GM18951 (cell line): ENCODE results near the gene GRK4.

ENCODE experiments used
- POLR2A ChIP-seq: IDR thresholded peaks from 4 replicates; pipeline ENCODE4 v1.6.1; 2011; ENCODE audit warnings: mild to moderate bottlenecking; ENCODE audit not compliant: insufficient read length, insufficient read depth; ENCODE audit errors: extremely low read depth
- in situ Hi-C: fragments of 300-500 bp; cut with MboI; formaldehyde crosslinking; loops from one replicate; pipeline ENCODE4 v1.12.0; 2022; ENCODE audit warnings: low sequenced_read_pairs, mixed read lengths, inconsistent platforms; ENCODE audit not compliant: unreplicated experiment

Gene GRK4

GRCh38 chr4:2934077-2934812 is 29.1 kb upstream of the GRK4 start:
- in situ Hi-C loops, result loop anchor here (10.0 kb wide), 1 partner anchor 169 kb away; no protein-coding TSS in a partner anchor
- peak; percentile 34 for TF ChIP-seq POLR2A

GRCh38 chr4:2934813-2935761 is 28.3 kb upstream of the GRK4 start:
- TF ChIP-seq POLR2A, result peak; percentile 95
- in situ Hi-C loops, result loop anchor here (10.0 kb wide), 1 partner anchor 170 kb away; no protein-coding TSS in a partner anchor

- in situ Hi-C loops, result loop anchor here (10.0 kb wide), 1 partner anchor 171 kb away; no protein-coding TSS in a partner anchor
- peak; percentile 49 for TF ChIP-seq POLR2A
Observed at GRCh38 chr4:2935762-2936743, 27.3 kb upstream of the GRK4 start.

- no peak for TF ChIP-seq POLR2A
- in situ Hi-C loops, result loop anchor here (10.0 kb wide), 1 partner anchor 172 kb away; no protein-coding TSS in a partner anchor
Observed at GRCh38 chr4:2936773-2937145, 26.6 kb upstream of the GRK4 start.

- in situ Hi-C loops, result loop anchor here (10.0 kb wide), 1 partner anchor 173 kb away; no protein-coding TSS in a partner anchor
- no peak for TF ChIP-seq POLR2A
Observed at GRCh38 chr4:2937146-2937857, 26.1 kb upstream of the GRK4 start.

GRCh38 chr4:2937986-2938385 is 25.4 kb upstream of the GRK4 start:
- TF ChIP-seq POLR2A, result no peak
- in situ Hi-C loops, result loop anchor here (10.0 kb wide), 1 partner anchor 173 kb away; no protein-coding TSS in a partner anchor

- in situ Hi-C loops, result loop anchor here (10.0 kb wide), 1 partner anchor 174 kb away; no protein-coding TSS in a partner anchor
Observed at GRCh38 chr4:2938411-2938810, 25.0 kb upstream of the GRK4 start.

GRCh38 chr4:2938906-2939305 is 24.5 kb upstream of the GRK4 start:
- TF ChIP-seq POLR2A, result no peak
- in situ Hi-C loops, result loop anchor here (10.0 kb wide), 1 partner anchor 174 kb away; no protein-coding TSS in a partner anchor

- in situ Hi-C loops, result loop anchor here (10.0 kb wide), 1 partner anchor 175 kb away; no protein-coding TSS in a partner anchor
- TF ChIP-seq POLR2A, result no peak
Observed at GRCh38 chr4:2939383-2940243, 23.8 kb upstream of the GRK4 start.

- TF ChIP-seq POLR2A, result no peak
- in situ Hi-C loops, result no loop called here
Observed at GRCh38 chr4:2940267-2941137, 22.9 kb upstream of the GRK4 start.
